OCI-LY3 (cell line): ENCODE data around the gene NLGN2.

ENCODE experiments used
- EZH2phosphoT487 ChIP-seq: fragments of 200-600 bp; shearing (Covaris generic); IDR thresholded peaks from 2 replicates; pipeline ENCODE4 v1.6.1; 2018; ENCODE audit warnings: antibody characterized with exemption, mixed run types, low read depth
- TF ChIP-seq, protein P1 (sequence below): fragments of 200-600, 300-600 bp; sonication (generic); IDR thresholded peaks from 2 replicates; pipeline ENCODE4 v1.5.1; 2014; ENCODE audit warnings: antibody characterized with exemption, low read length, low read depth

DNA sequence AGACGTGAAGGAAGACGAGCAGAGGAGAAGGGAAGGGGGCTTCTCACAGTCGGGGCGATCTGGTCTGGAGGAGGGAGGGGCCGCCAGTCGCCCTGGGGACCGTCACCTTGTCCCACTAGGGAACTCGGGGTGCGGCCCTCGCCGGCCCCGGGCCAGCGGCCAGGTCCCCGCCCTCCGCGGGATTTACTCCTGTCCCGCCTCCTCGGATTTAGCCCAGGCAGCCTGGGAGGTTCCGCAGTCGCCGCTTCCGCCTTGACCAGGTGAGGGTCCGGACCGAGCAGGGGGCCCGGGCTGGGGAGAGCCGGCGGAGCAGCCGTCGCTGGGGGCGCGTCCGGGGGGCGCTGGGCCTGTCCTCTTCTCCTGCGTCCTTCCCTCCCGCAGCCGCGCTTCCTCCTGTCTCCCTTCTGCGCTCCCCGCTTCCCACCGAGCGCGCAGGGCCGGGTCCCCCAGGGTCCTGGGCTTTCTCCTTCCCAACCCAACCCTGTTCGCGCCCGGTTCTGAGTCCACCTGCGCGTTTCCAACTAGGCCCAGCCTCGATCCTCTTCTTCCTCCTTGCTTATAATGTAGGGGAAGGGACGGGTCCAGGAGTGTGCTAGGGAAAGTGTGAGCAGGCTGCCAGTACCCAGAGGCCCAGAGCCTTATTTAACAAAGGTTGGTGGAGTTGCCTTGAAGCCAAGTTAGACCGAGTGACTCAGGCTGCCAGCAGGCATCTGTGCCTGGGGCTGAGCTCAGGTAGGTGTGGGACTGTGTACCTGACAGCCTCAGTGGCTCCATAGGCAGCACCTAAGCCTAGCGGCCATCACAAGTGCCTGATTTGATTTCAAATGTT, 26.6 kb upstream of the NLGN2 start, which contains the start of gene TNK1:
- TF ChIP-seq, protein P1, sequence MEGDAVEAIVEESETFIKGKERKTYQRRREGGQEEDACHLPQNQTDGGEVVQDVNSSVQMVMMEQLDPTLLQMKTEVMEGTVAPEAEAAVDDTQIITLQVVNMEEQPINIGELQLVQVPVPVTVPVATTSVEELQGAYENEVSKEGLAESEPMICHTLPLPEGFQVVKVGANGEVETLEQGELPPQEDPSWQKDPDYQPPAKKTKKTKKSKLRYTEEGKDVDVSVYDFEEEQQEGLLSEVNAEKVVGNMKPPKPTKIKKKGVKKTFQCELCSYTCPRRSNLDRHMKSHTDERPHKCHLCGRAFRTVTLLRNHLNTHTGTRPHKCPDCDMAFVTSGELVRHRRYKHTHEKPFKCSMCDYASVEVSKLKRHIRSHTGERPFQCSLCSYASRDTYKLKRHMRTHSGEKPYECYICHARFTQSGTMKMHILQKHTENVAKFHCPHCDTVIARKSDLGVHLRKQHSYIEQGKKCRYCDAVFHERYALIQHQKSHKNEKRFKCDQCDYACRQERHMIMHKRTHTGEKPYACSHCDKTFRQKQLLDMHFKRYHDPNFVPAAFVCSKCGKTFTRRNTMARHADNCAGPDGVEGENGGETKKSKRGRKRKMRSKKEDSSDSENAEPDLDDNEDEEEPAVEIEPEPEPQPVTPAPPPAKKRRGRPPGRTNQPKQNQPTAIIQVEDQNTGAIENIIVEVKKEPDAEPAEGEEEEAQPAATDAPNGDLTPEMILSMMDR, result no peak
- no peak for TF ChIP-seq EZH2phosphoT487
